WTC11 (cell line): Measurements from ENCODE around the gene SOX15. TPM values are rescaled to one million over a fixed set of nuclear protein-coding genes. Genes with fewer than 3 reads are reported as not detected.

Source experiments
- ATAC-seq: fragments of 200-7000 bp; cut with Tn5 transposase; 2 replicates; pipeline ENCODE4 v1.10.0; 2021; ENCODE audit warnings: mild to moderate bottlenecking, moderate library complexity
- CTCF ChIA-PET: fragments of 300-600 bp; sonication (Branson Sonifier 250); formaldehyde crosslinking; loops from one replicate; lab custom pipeline; 2021; ENCODE audit warnings: antibody characterized with exemption; lab: Charles Lee
- POLR2A ChIA-PET: fragments of 350-600 bp; sonication (Branson Sonifier 250); formaldehyde crosslinking; loops from one replicate; lab custom pipeline; 2021; ENCODE audit warnings: antibody characterized with exemption; lab: Charles Lee
- DNase-seq: peaks from one replicate; pipeline ENCODE4 v3.0.0; 2021; ENCODE audit warnings: low spot score
- H3K27ac Mint-ChIP-seq: 2 replicates; pipeline ENCODE4 v1.8.0; 2021; ENCODE audit warnings: mixed read lengths
- H3K27me3 Mint-ChIP-seq: 2 replicates; pipeline ENCODE4 v1.8.0; 2021; ENCODE audit warnings: low read depth, mild to moderate bottlenecking, moderate library complexity, mixed read lengths
- H3K36me3 Mint-ChIP-seq: 2 replicates; pipeline ENCODE4 v1.8.0; 2021; ENCODE audit warnings: mixed read lengths
- H3K4me1 Mint-ChIP-seq: 2 replicates; pipeline ENCODE4 v1.8.0; 2022; ENCODE audit warnings: mixed read lengths
- H3K4me3 Mint-ChIP-seq: 2 replicates; pipeline ENCODE4 v1.8.0; 2021; ENCODE audit warnings: mild to moderate bottlenecking, moderate library complexity, mixed read lengths
- H3K9me3 Mint-ChIP-seq: 2 replicates; pipeline ENCODE4 v1.8.0; 2021; ENCODE audit warnings: mixed read lengths
- CDX4 ChIP-seq: fragments of 250-450 bp; sonication (Bioruptor Pico); IDR thresholded peaks from 2 replicates; pipeline ENCODE4 v1.9.0; 2021; ENCODE audit warnings: moderate library complexity, mild to moderate bottlenecking, inconsistent platforms, borderline replicate concordance
- CREB1 ChIP-seq: sonication (generic); formaldehyde crosslinking; IDR thresholded peaks from 2 replicates; pipeline ENCODE4 v1.8.0; 2023; ENCODE audit warnings: mild to moderate bottlenecking, missing genetic modification reagents
- ESRRA ChIP-seq: sonication (generic); formaldehyde crosslinking; IDR thresholded peaks from 2 replicates; pipeline ENCODE4 v1.8.1; 2022; ENCODE audit warnings: mild to moderate bottlenecking, missing genetic modification reagents, borderline replicate concordance
- FOXJ3 ChIP-seq: sonication (generic); formaldehyde crosslinking; IDR thresholded peaks from 2 replicates; pipeline ENCODE4 v1.9.0; 2021; ENCODE audit warnings: missing genetic modification reagents, mild to moderate bottlenecking, borderline replicate concordance
- FOXK1 ChIP-seq: sonication (generic); formaldehyde crosslinking; IDR thresholded peaks from 2 replicates; pipeline ENCODE4 v1.8.0; 2022; ENCODE audit warnings: mild to moderate bottlenecking, moderate library complexity, missing genetic modification reagents
- FOXP1 ChIP-seq: sonication (generic); formaldehyde crosslinking; IDR thresholded peaks from 2 replicates; pipeline ENCODE4 v1.8.0; 2022; ENCODE audit warnings: missing genetic modification reagents, mild to moderate bottlenecking, moderate library complexity, borderline replicate concordance
- GABPB1 ChIP-seq: sonication (generic); formaldehyde crosslinking; IDR thresholded peaks from 2 replicates; pipeline ENCODE4 v1.8.1; 2023; ENCODE audit warnings: mild to moderate bottlenecking, missing genetic modification reagents
- HMGA2 ChIP-seq: fragments of 250-450 bp; sonication (Bioruptor Pico); IDR thresholded peaks from 2 replicates; pipeline ENCODE4 v1.4.0; 2021; ENCODE audit warnings: mild to moderate bottlenecking, moderate library complexity
- IRF2 ChIP-seq: sonication (generic); formaldehyde crosslinking; IDR thresholded peaks from 2 replicates; pipeline ENCODE4 v1.8.0; 2022; ENCODE audit warnings: low read depth, missing genetic modification reagents, borderline replicate concordance
- MLX ChIP-seq: sonication (generic); formaldehyde crosslinking; IDR thresholded peaks from 2 replicates; pipeline ENCODE4 v1.8.1; 2023; ENCODE audit warnings: mild to moderate bottlenecking, missing genetic modification reagents, moderate library complexity
- NFE2L1 ChIP-seq: sonication (generic); formaldehyde crosslinking; IDR thresholded peaks from 2 replicates; pipeline ENCODE4 v1.8.1; 2023; ENCODE audit warnings: missing genetic modification reagents
- PRDM15 ChIP-seq: sonication (generic); formaldehyde crosslinking; IDR thresholded peaks from 2 replicates; pipeline ENCODE4 v1.8.0; 2022; ENCODE audit warnings: missing genetic modification reagents
- RORB ChIP-seq: fragments of 250-450 bp; sonication (Bioruptor Pico); IDR thresholded peaks from 2 replicates; pipeline ENCODE4 v1.9.0; 2021; ENCODE audit warnings: mild to moderate bottlenecking
- SMAD3 ChIP-seq: sonication (generic); formaldehyde crosslinking; IDR thresholded peaks from 2 replicates; pipeline ENCODE4 v1.8.0; 2022; ENCODE audit warnings: missing genetic modification reagents, mild to moderate bottlenecking, borderline replicate concordance
- SP1 ChIP-seq: sonication (generic); formaldehyde crosslinking; conservative IDR thresholded peaks from 2 replicates; pipeline ENCODE4 v1.8.1; 2022; ENCODE audit warnings: missing genetic modification reagents
- ZNF317 ChIP-seq: sonication (generic); formaldehyde crosslinking; IDR thresholded peaks from 2 replicates; pipeline ENCODE4 v1.8.1; 2023; ENCODE audit warnings: low read depth, mild to moderate bottlenecking, moderate library complexity, missing genetic modification reagents, borderline replicate concordance
- ZNF416 ChIP-seq: fragments of 250-450 bp; sonication (Bioruptor Pico); IDR thresholded peaks from 2 replicates; pipeline ENCODE4 v1.9.0; 2021; ENCODE audit warnings: mild to moderate bottlenecking, inconsistent platforms
- ZNF512 ChIP-seq: sonication (generic); formaldehyde crosslinking; IDR thresholded peaks from 2 replicates; pipeline ENCODE4 v1.8.1; 2022; ENCODE audit warnings: missing genetic modification reagents, borderline replicate concordance
- ZSCAN18 ChIP-seq: fragments of 250-450 bp; sonication (Bioruptor Pico); IDR thresholded peaks from 2 replicates; pipeline ENCODE4 v2.1.2; 2022; ENCODE audit warnings: mild to moderate bottlenecking, moderate library complexity
- total RNA-seq: library from RNA; stranded (reverse); gene quantifications from 3 replicates; pipeline ENCODE4 v1.2.3, GENCODE V29; 2021
- TF ChIP-seq, protein P1 (sequence below): fragments of 250-450 bp; sonication (Bioruptor Pico); IDR thresholded peaks from 2 replicates; pipeline ENCODE4 v1.9.0; 2021; ENCODE audit warnings: mild to moderate bottlenecking
- TF ChIP-seq, protein P2 (sequence below): sonication (generic); formaldehyde crosslinking; IDR thresholded peaks from 2 replicates; pipeline ENCODE4 v1.8.1; 2023; ENCODE audit warnings: mild to moderate bottlenecking, missing genetic modification reagents
- TF ChIP-seq, protein P3 (sequence below): sonication (generic); formaldehyde crosslinking; IDR thresholded peaks from 2 replicates; pipeline ENCODE4 v1.8.0; 2023; ENCODE audit warnings: missing genetic modification reagents
- TF ChIP-seq, protein P4 (sequence below): sonication (generic); formaldehyde crosslinking; IDR thresholded peaks from 2 replicates; pipeline ENCODE4 v1.8.0; 2022; ENCODE audit warnings: mild to moderate bottlenecking, missing genetic modification reagents

The SOX15 gene
- total RNA-seq, 1 experiment from 2014 or later: 19.9 TPM

- TF ChIP-seq IRF2 (CRISPR knock-in tag) (no peak), SMAD3 (no peak), ZNF416 (no peak), ZNF317 (CRISPR knock-in tag) (no peak), CREB1 (no peak)
- TF ChIP-seq, protein P1, sequence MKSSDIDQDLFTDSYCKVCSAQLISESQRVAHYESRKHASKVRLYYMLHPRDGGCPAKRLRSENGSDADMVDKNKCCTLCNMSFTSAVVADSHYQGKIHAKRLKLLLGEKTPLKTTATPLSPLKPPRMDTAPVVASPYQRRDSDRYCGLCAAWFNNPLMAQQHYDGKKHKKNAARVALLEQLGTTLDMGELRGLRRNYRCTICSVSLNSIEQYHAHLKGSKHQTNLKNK (CRISPR knock-in tag): no peak
Observed at GRCh38 chr17:7587420-7588151, 2.3 kb downstream of the SOX15 start (continued).

GRCh38 chr17:7586673-7587419 is 3.0 kb downstream of the SOX15 start:
- peaks cover 19% of the 10 kb centered on the region for H3K36me3 Mint-ChIP-seq
- DNase-seq (peak; percentile 45), ATAC-seq (no peak)
- no peaks in the 10 kb centered on the region for H3K9me3 Mint-ChIP-seq
- H3K4me1 Mint-ChIP-seq: peaks cover 47% of the 10 kb centered on the region
- H3K4me3 Mint-ChIP-seq: no peak overlapping the region
- H3K27me3 Mint-ChIP-seq: no peaks in the 10 kb centered on the region
- POLR2A ChIA-PET: interaction anchor here (0.9 to 1.0 kb wide), 2 partner anchors 100 to 257 kb away, joined by 3 read pairs; partner anchors contain the start of gene NEURL4
- CTCF ChIA-PET: interaction anchor here (0.6 to 4.3 kb wide), 8 partner anchors 8 to 130 kb away, joined by 3 to 61 read pairs (median 4); partner anchors contain the start of genes FXR2, TNFSF13, TP53 and WRAP53
- peak overlapping the region; percentile 38 for H3K27ac Mint-ChIP-seq
- TF ChIP-seq GABPB1: no peak
- TF ChIP-seq PRDM15 (CRISPR knock-in tag): no peak
- no peak for TF ChIP-seq FOXK1 (CRISPR knock-in tag)
- no peak for TF ChIP-seq RORB
- no peak for TF ChIP-seq FOXP1
- TF ChIP-seq SP1: no peak
- TF ChIP-seq, protein P2, sequence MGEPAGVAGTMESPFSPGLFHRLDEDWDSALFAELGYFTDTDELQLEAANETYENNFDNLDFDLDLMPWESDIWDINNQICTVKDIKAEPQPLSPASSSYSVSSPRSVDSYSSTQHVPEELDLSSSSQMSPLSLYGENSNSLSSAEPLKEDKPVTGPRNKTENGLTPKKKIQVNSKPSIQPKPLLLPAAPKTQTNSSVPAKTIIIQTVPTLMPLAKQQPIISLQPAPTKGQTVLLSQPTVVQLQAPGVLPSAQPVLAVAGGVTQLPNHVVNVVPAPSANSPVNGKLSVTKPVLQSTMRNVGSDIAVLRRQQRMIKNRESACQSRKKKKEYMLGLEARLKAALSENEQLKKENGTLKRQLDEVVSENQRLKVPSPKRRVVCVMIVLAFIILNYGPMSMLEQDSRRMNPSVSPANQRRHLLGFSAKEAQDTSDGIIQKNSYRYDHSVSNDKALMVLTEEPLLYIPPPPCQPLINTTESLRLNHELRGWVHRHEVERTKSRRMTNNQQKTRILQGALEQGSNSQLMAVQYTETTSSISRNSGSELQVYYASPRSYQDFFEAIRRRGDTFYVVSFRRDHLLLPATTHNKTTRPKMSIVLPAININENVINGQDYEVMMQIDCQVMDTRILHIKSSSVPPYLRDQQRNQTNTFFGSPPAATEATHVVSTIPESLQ (CRISPR knock-in tag): no peak
- TF ChIP-seq ZSCAN18 (CRISPR knock-in tag): no peak
- TF ChIP-seq, protein P3, sequence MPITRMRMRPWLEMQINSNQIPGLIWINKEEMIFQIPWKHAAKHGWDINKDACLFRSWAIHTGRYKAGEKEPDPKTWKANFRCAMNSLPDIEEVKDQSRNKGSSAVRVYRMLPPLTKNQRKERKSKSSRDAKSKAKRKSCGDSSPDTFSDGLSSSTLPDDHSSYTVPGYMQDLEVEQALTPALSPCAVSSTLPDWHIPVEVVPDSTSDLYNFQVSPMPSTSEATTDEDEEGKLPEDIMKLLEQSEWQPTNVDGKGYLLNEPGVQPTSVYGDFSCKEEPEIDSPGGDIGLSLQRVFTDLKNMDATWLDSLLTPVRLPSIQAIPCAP: no peak
- TF ChIP-seq, protein P4, sequence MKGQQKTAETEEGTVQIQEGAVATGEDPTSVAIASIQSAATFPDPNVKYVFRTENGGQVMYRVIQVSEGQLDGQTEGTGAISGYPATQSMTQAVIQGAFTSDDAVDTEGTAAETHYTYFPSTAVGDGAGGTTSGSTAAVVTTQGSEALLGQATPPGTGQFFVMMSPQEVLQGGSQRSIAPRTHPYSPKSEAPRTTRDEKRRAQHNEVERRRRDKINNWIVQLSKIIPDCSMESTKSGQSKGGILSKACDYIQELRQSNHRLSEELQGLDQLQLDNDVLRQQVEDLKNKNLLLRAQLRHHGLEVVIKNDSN (CRISPR knock-in tag): no peak
- TF ChIP-seq ZNF512 (CRISPR knock-in tag): no peak
- no peak for TF ChIP-seq HMGA2
- TF ChIP-seq CDX4 (CRISPR knock-in tag): no peak
- no peak for TF ChIP-seq ESRRA
- TF ChIP-seq NFE2L1 (CRISPR knock-in tag): no peak
- TF ChIP-seq FOXJ3 (CRISPR knock-in tag): no peak
- TF ChIP-seq MLX: no peak
